Stomach smooth muscle (tissue), 2 donors: ENCODE data around the gene TADA2A.
"Not testable (repeated sequence)": the region's sequence is repeated elsewhere in the genome, so short reads cannot be mapped to it uniquely, and the experiment has no call there.

Experiments
- H3K27ac ChIP-seq: one replicate; pipeline ENCODE4 v1.7.0; 2013; ENCODE audit warnings: mild to moderate bottlenecking, low read length, inconsistent platforms
- H3K27me3 ChIP-seq, 2 donors: one replicate each; pipeline ENCODE4 v1.7.0; 2013; ENCODE audit warnings: low read length in 2 of 2; ENCODE audit not compliant: insufficient read depth in 2 of 2, control insufficient read depth in 1 of 2
- H3K36me3 ChIP-seq, 2 donors: one replicate each; pipeline ENCODE4 v1.7.0; 2013; ENCODE audit warnings: low read length in 2 of 2; ENCODE audit not compliant: control insufficient read depth in 2 of 2, insufficient read depth in 2 of 2
- H3K4me1 ChIP-seq: one replicate; pipeline ENCODE4 v1.7.0; 2013; ENCODE audit warnings: low read length; ENCODE audit not compliant: control insufficient read depth, insufficient read depth
- H3K4me3 ChIP-seq, 2 donors: one replicate each; pipeline ENCODE4 v1.7.0; 2013; ENCODE audit warnings: low read length in 2 of 2
- H3K9ac ChIP-seq, 2 donors: one replicate each; pipeline ENCODE4 v1.7.0; 2013; ENCODE audit warnings: low read length in 2 of 2, mild to moderate bottlenecking in 1 of 2
- H3K9me3 ChIP-seq, 2 donors: one replicate each; pipeline ENCODE4 v1.7.0; 2013; ENCODE audit warnings: low read length in 2 of 2; ENCODE audit not compliant: control insufficient read depth in 2 of 2
- donor health status: healthy.
- donor health status: Pancreatic carcinoma.

Gene TADA2A

DNA sequence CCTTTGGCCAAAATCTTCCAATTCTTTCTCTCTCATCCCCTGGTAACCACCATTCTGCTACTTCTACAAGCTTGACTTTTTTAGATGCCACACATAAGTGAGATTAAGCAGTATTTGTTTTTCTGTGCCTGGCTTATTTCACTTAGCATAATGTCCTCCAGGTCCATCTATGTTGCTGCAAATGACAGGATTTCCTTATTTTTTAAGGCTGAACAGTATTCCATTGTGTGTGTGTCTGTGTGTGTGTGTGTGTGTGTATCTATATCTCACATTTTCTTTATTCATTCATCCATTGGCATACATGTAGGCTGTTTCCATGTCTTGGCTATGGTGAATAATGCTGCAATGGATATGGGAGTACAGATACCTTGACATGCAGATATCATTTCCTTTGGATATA lies 6.2 kb upstream of the TADA2A start:
- H3K27ac ChIP-seq = no peak overlapping the region
- no peaks in the 10 kb centered on the region for H3K9me3 ChIP-seq
- H3K27me3 ChIP-seq = no peaks in the 10 kb centered on the region
- H3K4me3 ChIP-seq = no peak overlapping the region
- H3K4me1 ChIP-seq = no peaks in the 10 kb centered on the region
- H3K36me3 ChIP-seq = no peaks in the 10 kb centered on the region
- no peak overlapping the region for H3K9ac ChIP-seq

DNA sequence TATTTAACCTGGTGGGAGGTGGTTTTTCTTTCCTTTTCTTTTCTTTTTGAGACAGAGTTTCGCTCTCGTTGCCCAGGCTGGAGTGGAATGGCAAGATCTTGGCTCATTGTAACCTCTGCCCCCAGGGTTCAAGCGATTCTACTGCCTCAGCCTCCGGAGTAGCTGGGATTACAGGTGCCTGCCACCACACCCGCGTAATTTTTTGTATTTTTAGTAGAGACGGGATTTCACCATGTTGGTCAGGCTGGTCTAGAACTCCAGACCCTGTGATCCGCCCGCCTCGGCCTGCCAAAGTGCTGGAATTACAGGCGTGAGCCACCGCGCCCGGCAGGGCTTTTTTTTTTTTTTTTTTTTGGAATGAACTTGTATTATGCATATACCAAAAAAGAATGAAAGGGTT lies 1.2 kb upstream of the TADA2A start:
- not testable (repeated sequence) for H3K27me3 ChIP-seq, H3K36me3 ChIP-seq, H3K4me1 ChIP-seq, H3K9me3 ChIP-seq, H3K27ac ChIP-seq
- Histone ChIP-seq H3K9ac (peak overlapping the region in 1 of 2 donors; percentile 85), H3K4me3 (peak overlapping the region; percentile 87 to 90)

DNA sequence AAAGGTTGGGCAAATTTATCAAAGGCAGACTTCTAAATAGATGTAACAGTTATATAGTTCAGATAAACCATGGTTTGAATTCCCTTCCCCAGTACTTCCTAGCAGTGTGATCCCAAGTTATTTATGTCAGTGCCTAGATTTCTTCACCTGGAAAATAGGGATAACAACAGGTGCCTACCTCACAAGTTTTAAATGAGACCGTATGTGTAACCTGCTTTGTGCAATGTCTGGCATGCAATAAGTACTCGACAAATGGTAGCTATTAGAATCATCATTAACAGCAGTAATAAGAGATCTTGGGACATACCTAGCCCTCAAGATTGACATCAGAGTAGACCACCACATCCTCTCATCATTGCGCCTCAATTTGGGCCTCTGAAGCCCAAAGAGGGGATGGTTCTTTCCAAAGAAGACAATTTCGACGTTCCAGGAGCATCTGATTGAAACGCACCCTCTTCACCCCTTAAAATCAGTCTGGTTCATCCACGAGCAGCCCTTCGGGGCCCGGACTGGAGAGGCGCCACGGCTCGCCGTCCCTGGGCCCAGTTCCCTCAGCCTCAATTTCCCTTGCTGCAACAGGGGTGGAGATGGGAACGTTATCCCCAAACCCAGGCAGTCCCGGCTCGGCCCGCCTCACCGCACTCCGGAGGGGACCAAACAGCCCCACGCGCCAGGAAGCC lies 591 bp upstream of the TADA2A start:
- Histone ChIP-seq H3K27ac (peak overlapping the region; percentile 19), H3K9ac (peak overlapping the region; percentile 85 to 90), H3K36me3 (peaks cover 0 to under 1% of the 10 kb centered on the region in 2 donors), H3K9me3 (no peaks in the 10 kb centered on the region), H3K4me3 (peak overlapping the region; percentile 87 to 90), H3K27me3 (no peaks in the 10 kb centered on the region), H3K4me1 (peaks cover 7% of the 10 kb centered on the region)

DNA sequence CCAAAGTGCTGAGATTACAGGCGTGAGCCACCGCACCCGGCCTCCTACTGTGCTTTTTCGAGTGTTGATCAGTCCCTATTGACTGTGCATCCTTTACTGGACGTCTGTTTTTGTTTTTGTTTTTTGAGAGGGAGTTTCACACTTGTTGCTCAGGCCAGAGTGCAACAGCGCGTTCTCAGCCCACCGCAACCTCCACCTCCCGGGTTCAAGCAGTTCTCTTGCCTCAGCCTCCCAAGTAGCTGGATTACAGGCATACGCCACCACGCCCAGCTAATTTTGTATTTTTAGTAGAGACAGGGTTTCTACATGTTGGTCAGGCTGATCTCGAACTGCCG lies 1.4 kb downstream of the TADA2A start:
- not testable (repeated sequence) for H3K9me3 ChIP-seq, H3K4me3 ChIP-seq, H3K27me3 ChIP-seq, H3K9ac ChIP-seq, H3K4me1 ChIP-seq, H3K36me3 ChIP-seq, H3K27ac ChIP-seq

DNA sequence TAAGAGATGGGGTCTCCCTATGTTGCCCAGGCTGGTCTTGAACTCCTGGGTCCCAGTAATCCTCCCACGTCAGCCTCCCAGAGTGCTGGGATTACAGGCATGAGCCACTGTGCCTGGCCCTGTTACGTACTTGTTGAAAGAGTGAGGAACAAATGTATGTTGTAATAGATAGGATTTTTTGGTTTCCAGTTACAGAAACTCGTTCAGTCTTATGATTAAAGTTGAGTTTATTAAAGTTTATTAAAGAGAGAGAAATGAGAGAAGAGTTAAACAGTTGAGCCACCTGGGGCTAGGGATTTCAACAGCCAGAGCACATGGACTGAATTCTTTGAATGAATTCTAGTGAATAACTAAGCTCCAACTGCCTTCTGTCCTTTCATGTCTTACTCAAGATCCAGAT lies 3.7 kb downstream of the TADA2A start:
- Histone ChIP-seq H3K4me1 (peaks cover 7% of the 10 kb centered on the region), H3K9ac (no peak overlapping the region), H3K9me3 (no peaks in the 10 kb centered on the region), H3K27ac (no peak overlapping the region), H3K4me3 (no peak overlapping the region), H3K36me3 (peaks cover 11 to 12% of the 10 kb centered on the region in 2 donors), H3K27me3 (no peaks in the 10 kb centered on the region)

- Histone ChIP-seq H3K36me3 (peaks cover 12 to 14% of the 10 kb centered on the region in 2 donors), H3K27ac (no peak overlapping the region), H3K9me3 (no peaks in the 10 kb centered on the region), H3K4me3 (no peak overlapping the region), H3K27me3 (no peaks in the 10 kb centered on the region), H3K4me1 (no peaks in the 10 kb centered on the region), H3K9ac (no peak overlapping the region)
Measured at GRCh38 chr17:37413875-37414519, 7.3 kb downstream of the TADA2A start.

DNA sequence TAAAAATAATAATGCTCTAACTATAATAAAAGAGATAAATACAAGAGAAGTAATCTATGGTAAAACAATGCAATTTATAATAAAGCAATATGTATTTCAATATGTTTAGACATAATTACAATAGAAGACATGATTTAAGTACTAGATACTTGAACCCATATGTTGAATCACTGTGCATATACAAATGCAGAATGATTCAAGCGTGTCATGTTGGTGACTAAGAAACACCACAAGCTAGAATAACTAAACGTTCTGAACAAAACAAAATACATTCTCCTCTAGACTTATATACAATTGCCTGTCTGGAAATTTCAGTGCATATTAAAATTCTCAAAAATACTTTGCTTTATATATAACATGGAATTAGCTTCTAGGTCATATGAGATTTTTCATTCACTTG lies 11.2 kb downstream of the TADA2A start:
- H3K27me3 ChIP-seq = no peaks in the 10 kb centered on the region
- H3K9me3 ChIP-seq = no peaks in the 10 kb centered on the region
- no peak overlapping the region for H3K27ac ChIP-seq
- H3K4me1 ChIP-seq = no peaks in the 10 kb centered on the region
- H3K36me3 ChIP-seq = peaks cover 13 to 15% of the 10 kb centered on the region in 2 donors
- no peak overlapping the region for H3K9ac ChIP-seq
- no peak overlapping the region for H3K4me3 ChIP-seq

GRCh38 chr17:37422971-37423625 lies 16.4 kb downstream of the TADA2A start:
- no peaks in the 10 kb centered on the region for H3K4me1 ChIP-seq
- H3K27ac ChIP-seq = no peak overlapping the region
- H3K4me3 ChIP-seq = no peak overlapping the region
- H3K36me3 ChIP-seq = peaks cover 16 to 18% of the 10 kb centered on the region in 2 donors
- no peaks in the 10 kb centered on the region for H3K9me3 ChIP-seq
- no peak overlapping the region for H3K9ac ChIP-seq
- H3K27me3 ChIP-seq = no peaks in the 10 kb centered on the region

DNA sequence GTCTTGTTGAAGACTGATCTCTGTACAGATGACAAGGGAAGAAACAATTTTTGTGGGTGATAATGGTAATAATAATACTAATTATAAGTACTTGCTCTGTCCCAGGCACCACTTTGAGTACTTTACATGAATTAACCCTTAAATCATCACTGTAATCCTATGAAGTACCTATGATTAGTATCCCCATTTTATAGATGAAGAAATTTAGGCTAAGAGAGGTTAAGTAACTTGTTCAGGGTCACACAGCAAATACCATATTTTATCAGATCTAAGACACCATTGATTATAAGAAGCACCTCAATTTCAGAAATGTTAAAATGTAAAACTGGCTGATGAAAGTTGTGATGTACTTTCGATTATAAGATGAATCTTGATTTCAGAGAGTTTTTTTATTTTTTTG lies 18.6 kb downstream of the TADA2A start:
- H3K9me3 ChIP-seq = no peaks in the 10 kb centered on the region
- H3K27ac ChIP-seq = no peak overlapping the region
- no peaks in the 10 kb centered on the region for H3K4me1 ChIP-seq
- H3K9ac ChIP-seq = no peak overlapping the region
- H3K36me3 ChIP-seq = peaks cover 11 to 18% of the 10 kb centered on the region in 2 donors
- no peak overlapping the region for H3K4me3 ChIP-seq
- H3K27me3 ChIP-seq = no peaks in the 10 kb centered on the region

DNA sequence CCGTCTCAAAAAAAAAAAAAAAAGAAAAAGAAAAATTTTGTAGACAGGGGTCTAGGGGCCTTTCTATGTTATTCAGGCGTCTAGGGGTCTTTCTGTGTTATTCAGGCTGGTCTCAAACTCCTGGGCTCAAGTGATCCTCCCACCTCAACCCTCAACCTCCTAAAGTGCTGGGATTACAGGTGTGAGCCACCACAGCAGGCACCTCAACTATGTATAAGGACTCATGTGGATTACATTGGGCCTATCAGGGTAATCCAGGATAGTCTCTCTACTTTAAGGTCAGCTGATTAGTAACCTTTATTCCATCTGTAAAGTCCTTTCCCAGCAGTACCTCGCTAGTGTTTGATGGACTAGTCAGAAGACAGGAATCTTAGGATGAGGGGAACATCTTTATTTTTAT lies 22.4 kb downstream of the TADA2A start:
- H3K4me1 ChIP-seq = no peaks in the 10 kb centered on the region
- H3K4me3 ChIP-seq = no peak overlapping the region
- no peak overlapping the region for H3K9ac ChIP-seq
- peaks cover 4 to 11% of the 10 kb centered on the region in 2 donors for H3K36me3 ChIP-seq
- no peaks in the 10 kb centered on the region for H3K27me3 ChIP-seq
- no peak overlapping the region for H3K27ac ChIP-seq
- H3K9me3 ChIP-seq = no peaks in the 10 kb centered on the region

- H3K36me3 ChIP-seq = peaks cover 4 to 11% of the 10 kb centered on the region in 2 donors
- H3K27ac ChIP-seq = no peak overlapping the region
Measured at GRCh38 chr17:37429453-37429852, 22.8 kb downstream of the TADA2A start.

More at GRCh38 chr17:37429453-37429852, 22.8 kb downstream of the TADA2A start:
- no peaks in the 10 kb centered on the region for H3K27me3 ChIP-seq
- no peak overlapping the region for H3K9ac ChIP-seq
- no peaks in the 10 kb centered on the region for H3K9me3 ChIP-seq
- H3K4me1 ChIP-seq = no peaks in the 10 kb centered on the region
- no peak overlapping the region for H3K4me3 ChIP-seq
